Activated CD8-positive, alpha-beta memory T cell treated with anti-CD3 and anti-CD28 coated beads for 36 hours (primary cell): ENCODE measurements around the gene CFAP126. TPM values are rescaled to one million over a fixed set of nuclear protein-coding genes. Genes with fewer than 3 reads are reported as not detected.
"Not testable (repeated sequence)": the region's sequence is repeated elsewhere in the genome, so short reads cannot be mapped to it uniquely, and the experiment has no call there.

ENCODE experiments used
- CTCF ChIA-PET: fragments of 350-600 bp; sonication (Branson Sonifier 250); formaldehyde crosslinking; loops from one replicate; lab custom pipeline; 2021; ENCODE audit warnings: antibody characterized with exemption; lab: Charles Lee
- POLR2A ChIA-PET: fragments of 350-600 bp; sonication (Branson Sonifier 250); formaldehyde crosslinking; loops from one replicate; lab custom pipeline; 2021; ENCODE audit warnings: antibody characterized with exemption; lab: Charles Lee
- total RNA-seq, 2 experiments: library from RNA; stranded (reverse); gene quantifications; one replicate each; pipeline ENCODE4 v1.2.3, GENCODE V29; 2021

Gene CFAP126
- total RNA-seq, 2 experiments from 2014 or later: not detected

DNA sequence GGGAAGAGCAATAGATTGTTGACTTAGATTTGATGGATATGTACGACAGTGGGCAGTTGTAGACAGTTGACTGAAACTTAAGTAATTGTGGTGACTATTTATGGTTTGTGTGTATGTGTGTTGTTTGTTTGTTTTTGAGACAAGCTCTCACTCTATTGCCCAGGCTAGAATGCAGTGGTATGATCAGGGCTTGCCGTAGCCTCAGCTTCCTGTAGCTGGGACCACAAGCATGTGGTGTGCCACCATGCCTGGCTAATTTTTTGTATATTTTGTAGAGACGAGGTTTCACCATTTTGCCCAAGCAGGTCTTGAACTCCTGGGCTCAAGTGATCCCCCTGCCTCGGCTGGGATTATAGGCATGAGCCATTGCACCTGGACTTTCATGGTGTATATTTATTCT lies 43.7 kb downstream of the CFAP126 start:
- POLR2A ChIA-PET: no interaction called here
- CTCF ChIA-PET: no interaction called here

DNA sequence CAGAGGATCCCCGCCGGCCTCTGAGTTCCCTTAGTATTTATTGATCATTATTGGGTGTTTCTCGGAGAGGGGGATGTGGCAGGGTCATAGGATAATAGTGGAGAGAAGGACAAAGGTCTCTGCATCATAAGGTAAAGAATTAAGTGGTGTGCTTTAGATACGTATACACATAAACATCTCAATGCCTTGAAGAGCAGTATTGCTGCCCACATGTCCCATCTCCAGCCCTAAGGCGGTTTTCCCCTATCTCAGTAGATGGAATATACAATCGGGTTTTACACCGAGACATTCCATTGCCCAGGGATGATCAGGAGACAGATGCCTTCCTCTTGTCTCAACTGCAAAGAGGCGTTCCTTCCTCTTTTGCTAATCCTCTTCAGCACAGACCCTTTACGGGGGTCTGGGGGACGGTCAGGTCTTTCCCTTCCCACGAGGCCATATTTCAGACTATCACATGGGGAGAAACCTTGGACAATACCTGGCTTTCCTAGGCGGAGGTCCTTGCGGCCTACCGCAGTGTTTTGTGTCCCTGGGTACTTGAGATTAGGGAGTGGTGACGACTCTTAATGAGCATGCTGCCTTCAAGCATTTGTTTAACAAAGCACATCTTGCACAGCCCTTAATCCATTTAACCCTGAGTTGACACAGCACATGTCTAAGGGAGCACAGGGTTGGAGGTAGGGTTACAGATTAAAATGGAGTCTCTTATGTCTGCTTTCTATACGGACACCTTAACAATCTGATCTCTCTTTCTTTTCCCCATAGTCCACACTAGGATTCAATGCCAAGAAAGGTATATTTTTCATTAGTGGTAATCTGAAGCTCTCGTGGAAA lies 51.6 kb downstream of the CFAP126 start:
- POLR2A ChIA-PET: interaction anchor here (0.7 kb wide), 1 partner anchor 502 kb away, joined by 5 read pairs; no protein-coding TSS in a partner anchor
- CTCF ChIA-PET: not testable (repeated sequence)

Other genes starting within 250 kb of the CFAP126 start
- gene PFDN2, start 249.8 kb downstream of the CFAP126 start, total RNA-seq: 100 to 1,000 TPM; 148 to 159 TPM
- gene NIT1, start 249.8 kb downstream of the CFAP126 start, total RNA-seq: 10 to 100 TPM; 38.6 to 40.3 TPM
- gene DEDD, start 235.2 kb downstream of the CFAP126 start, total RNA-seq: 10 to 100 TPM; 42.4 to 42.7 TPM
- 10 to 100 TPM; 99.0 to 99.9 TPM for gene UFC1, start 213.9 kb downstream of the CFAP126 start, total RNA-seq
- 10 to 100 TPM; 23.4 to 25.3 TPM for gene USP21, start 208.4 kb downstream of the CFAP126 start, total RNA-seq
- gene PPOX, start 201.4 kb downstream of the CFAP126 start, total RNA-seq: 10 to 100 TPM; 23.1 to 24.1 TPM
- gene B4GALT3, start 190.4 kb downstream of the CFAP126 start, total RNA-seq: 10 to 100 TPM; 56.4 to 58.9 TPM
- gene ADAMTS4, start 168.8 kb downstream of the CFAP126 start, total RNA-seq: under 1 TPM; 0.27 to 0.69 TPM
- 10 to 100 TPM; 87.3 to 88.8 TPM for gene NDUFS2, start 165.5 kb downstream of the CFAP126 start, total RNA-seq
- 1 to 10 TPM in 1 of 2 experiments, under 1 TPM in 1; 0.95 to 1.1 TPM for gene FCER1G, start 152.6 kb downstream of the CFAP126 start, total RNA-seq
- not detected for gene APOA2, start 144.2 kb downstream of the CFAP126 start, total RNA-seq
- 10 to 100 TPM; 23.7 to 25.1 TPM for gene TOMM40L, start 141.8 kb downstream of the CFAP126 start, total RNA-seq
- not detected for gene NR1I3, start 129.7 kb downstream of the CFAP126 start, total RNA-seq
- under 1 TPM in 1 of 2 experiments, not detected in 1; 0.13 TPM for gene PCP4L1, start 109.1 kb downstream of the CFAP126 start, total RNA-seq
- 1 to 10 TPM; 2.3 to 2.6 TPM for gene MPZ, start 57.9 kb downstream of the CFAP126 start, total RNA-seq
- gene SDHC, start 53.5 kb downstream of the CFAP126 start, total RNA-seq: 100 to 1,000 TPM; 211 to 218 TPM
- not detected for gene FCGR2A, start 137.6 kb upstream of the CFAP126 start, total RNA-seq
- gene HSPA6, start 156.7 kb upstream of the CFAP126 start, total RNA-seq: under 1 TPM; 0.75 to 0.95 TPM
- not detected for gene FCGR3A, start 181.9 kb upstream of the CFAP126 start, total RNA-seq